HepG2 (cell line): ENCODE measurements around the gene XPO5. TPM values are rescaled to one million over a fixed set of nuclear protein-coding genes. Genes with fewer than 3 reads are reported as not detected.
"Not testable (repeated sequence)": the region's sequence is repeated elsewhere in the genome, so short reads cannot be mapped to it uniquely, and the experiment has no call there.

Experiments used
- ATAC-seq: fragments of 200-7000 bp; cut with Tn5 transposase; 3 replicates; pipeline ENCODE4 v1.9.1; 2020; ENCODE audit warnings: mild to moderate bottlenecking, moderate library complexity
- BruUV-seq: library from RNA; stranded (reverse); fragments of 400-500 nt; replicated peaks from 2 replicates; lab custom pipeline; 2021; lab: Mats Ljungman, UMichigan
- CTCF ChIA-PET: fragments of 300-600 bp; formaldehyde crosslinking; extraction: SDS; loops from one replicate; lab custom pipeline; 2021; ENCODE audit warnings: low total read pairs, inconsistent platforms, low intra/inter-chr PET ratio; lab: Yijun Ruan, JAX
- POLR2A ChIA-PET: fragments of 350-600 bp; sonication (Branson Sonifier 250); formaldehyde crosslinking; loops from one replicate; lab custom pipeline; 2020; ENCODE audit warnings: antibody characterized with exemption, inconsistent platforms; lab: Yijun Ruan, JAX
- DNase-seq: peaks from one replicate; pipeline ENCODE4 v3.0.0-alpha.2; 2015; ENCODE audit warnings: low spot score
- FAIRE-seq: peaks from 3 replicates; lab custom pipeline; 2011; peaks lifted over from hg19 to GRCh38; lab: Jason Lieb, UNC
- H2AFZ ChIP-seq: one replicate; pipeline ENCODE4 v1.6.1; 2011; ENCODE audit warnings: low read length, inconsistent platforms
- H3K27ac ChIP-seq: fragments of 300-600 bp; 3 replicates; pipeline ENCODE4 v1.8.0; 2011; ENCODE audit warnings: mixed run types, mild to moderate bottlenecking, mixed read lengths, low read length, inconsistent platforms; ENCODE audit not compliant: insufficient read depth; ENCODE audit errors: extremely low read length
- H3K27me3 ChIP-seq, 2 experiments: fragments of 200-600 bp in 1 of 2; 2 replicates in 1 of 2; 3 replicates in 1 of 2; pipeline versions ENCODE4 v1.6.0 to v1.8.0; 2011; ENCODE audit warnings: low read length in 2 of 2, mild to moderate bottlenecking in 2 of 2, moderate library complexity in 2 of 2, inconsistent platforms in 1 of 2; ENCODE audit not compliant: insufficient read depth in 2 of 2, control insufficient read depth in 1 of 2
- H3K36me3 ChIP-seq, 2 experiments: fragments of 200-600 bp in 1 of 2; replicated peaks in 1 of 2; 2 replicates in 1 of 2; 3 replicates in 1 of 2; pipeline versions ENCODE4 v1.5.1 to v1.8.0; 2011; ENCODE audit warnings: low read length in 2 of 2, inconsistent platforms in 1 of 2; ENCODE audit not compliant: insufficient read depth in 2 of 2, control insufficient read depth in 1 of 2
- H3K4me1 ChIP-seq: 2 replicates; pipeline ENCODE4 v1.5.1; 2012; ENCODE audit warnings: low read length, inconsistent platforms; ENCODE audit not compliant: insufficient read depth
- H3K4me2 ChIP-seq: 2 replicates; pipeline ENCODE4 v1.6.0; 2011; ENCODE audit warnings: low read depth, low read length, inconsistent platforms
- H3K4me3 ChIP-seq, 3 experiments: fragments of 200-600 bp in 1 of 3; sonication (generic), shearing (Covaris generic) in 1 of 3; replicated peaks in 1 of 3; 2 replicates each; pipeline ENCODE4 v1.5.1; 2011 to 2016; ENCODE audit warnings: low read length in 3 of 3, inconsistent platforms in 2 of 3, low read depth in 2 of 3, mild to moderate bottlenecking in 2 of 3, control low read depth in 1 of 3, mixed read lengths in 1 of 3; ENCODE audit not compliant: insufficient read depth in 1 of 3
- H3K79me2 ChIP-seq: one replicate; pipeline ENCODE4 v1.6.1; 2011; ENCODE audit warnings: low read length, inconsistent platforms; ENCODE audit not compliant: insufficient read depth
- H3K9ac ChIP-seq: 2 replicates; pipeline ENCODE4 v1.6.0; 2011; ENCODE audit warnings: mild to moderate bottlenecking, low read depth, low read length, inconsistent platforms; ENCODE audit not compliant: insufficient read depth
- H3K9me3 ChIP-seq: 2 replicates; pipeline ENCODE4 v1.5.1; 2012; ENCODE audit warnings: mild to moderate bottlenecking, low read length
- H4K20me1 ChIP-seq: 2 replicates; pipeline ENCODE4 v1.6.0; 2011; ENCODE audit warnings: inconsistent platforms, mild to moderate bottlenecking, low read length, moderate library complexity; ENCODE audit not compliant: insufficient read depth
- RFX5 ChIP-seq: IDR thresholded peaks from 2 replicates; pipeline ENCODE4 v1.6.1; 2011; ENCODE audit warnings: low read depth, low read length, improper control_type of control experiment
- TBX2 ChIP-seq: sonication (generic); formaldehyde crosslinking; IDR thresholded peaks from 2 replicates; pipeline ENCODE4 v1.5.0; 2020; ENCODE audit warnings: missing genetic modification reagents, mild to moderate bottlenecking, borderline replicate concordance
- ZBTB38 ChIP-seq: sonication (generic); formaldehyde crosslinking; IDR thresholded peaks from 2 replicates; pipeline ENCODE4 v1.5.1; 2020; ENCODE audit warnings: mild to moderate bottlenecking, missing genetic modification reagents
- ZNF121 ChIP-seq: sonication (generic); formaldehyde crosslinking; IDR thresholded peaks from 2 replicates; pipeline ENCODE4 v1.5.0; 2020; ENCODE audit warnings: mild to moderate bottlenecking, missing genetic modification reagents
- WGBS: methylation state at CpG from one replicate; pipeline ENCODE4 v1.1.6; 2017; ENCODE audit warnings: low lambda C conversion rate; 5-methylcytosine and 5-hydroxymethylcytosine counted together
- in situ Hi-C: cut with HindIII; loops from 2 replicates; pipeline ENCODE4 v1.10.0; 2017; ENCODE audit warnings: low pct_unique_long_range_greater_than_20kb; ENCODE audit not compliant: extremely low pct_ligation_motif_present
- intact Hi-C: fragments of 100-400 bp; cut with micrococcal nuclease; formaldehyde crosslinking; loops from one replicate; pipeline ENCODE4 v1.10.0; 2022; ENCODE audit not compliant: unreplicated experiment
- polyA plus RNA-seq, 8 experiments: library from polyadenylated mRNA; depleted of rRNA in 3 of 8; stranded (reverse) in 7 of 8; unstranded in 1 of 8; fragments of >200 nt; fragmentation: Illumina TruSeq in 4 of 8; extraction: Trizol in 4 of 8; gene quantifications; 2 replicates each; pipeline versions ENCODE4 v1.2.1 to v1.2.3, GENCODE V29; 2011 to 2016; ENCODE audit warnings: low read depth in 4 of 8, missing spikeins in 1 of 8, mixed read lengths in 1 of 8; ENCODE audit not compliant: insufficient read depth in 1 of 8
- total RNA-seq, 5 experiments: library from RNA; depleted of rRNA; stranded (reverse); fragments of >200 nt; fragmentation: Illumina TruSeq; extraction: Trizol; gene quantifications; 2 replicates each; pipeline ENCODE4 v1.2.3, GENCODE V29; 2016; ENCODE audit warnings: low read depth in 1 of 5

XPO5 gene
- total and polyA plus RNA-seq, 2 of the 13 experiments (the other 11 are each of a cell fraction or from before 2014, with no cell fraction given), result 52.2 to 68.0 TPM

GRCh38 chr6:43498291-43498690, 77.5 kb downstream of the XPO5 start:
- peaks cover 22% of the 10 kb centered on the region for H3K4me1 ChIP-seq
- peaks cover 15% of the 10 kb centered on the region for H3K79me2 ChIP-seq
- TF ChIP-seq ZNF121 (CRISPR knock-in tag), result peak; percentile 77
- TF ChIP-seq, all 625 proteins: peak for 1; not testable (repeated sequence) for 624
- H3K36me3 ChIP-seq, result peaks cover 39 to 55% of the 10 kb centered on the region in 2 experiments
- BruUV-seq, H2AFZ ChIP-seq, H3K27me3 ChIP-seq, H3K9me3 ChIP-seq, DNase-seq, H4K20me1 ChIP-seq, H3K4me3 ChIP-seq, H3K9ac ChIP-seq, H3K4me2 ChIP-seq, CTCF ChIA-PET, FAIRE-seq, ATAC-seq: not testable (repeated sequence)
- peak overlapping the region; percentile 60 for H3K27ac ChIP-seq
- in situ Hi-C loops (loop anchor here (5.0 kb wide), 1 partner anchor 236 kb away; no protein-coding TSS in a partner anchor), intact Hi-C loops (loop anchor here (5.0 to 10.0 kb wide), 2 partner anchors 63 to 131 kb away; partner anchors contain the start of gene ZNF318)
- 93% methylated on average over 5 of the region's 5 CpGs for WGBS
- POLR2A ChIA-PET, result interaction anchor here (1.2 to 1.6 kb wide), 2 partner anchors 12 to 42 kb away, joined by 3 to 5 read pairs; partner anchors contain the start of gene LRRC73

GRCh38 chr6:43497689-43498088, 78.1 kb downstream of the XPO5 start:
- ATAC-seq, result no peak
- Histone ChIP-seq H3K36me3 (peaks cover 34 to 49% of the 10 kb centered on the region in 2 experiments), H3K27ac (no peak overlapping the region), H3K4me1 (peaks cover 22% of the 10 kb centered on the region), H3K9me3 (no peaks in the 10 kb centered on the region), H2AFZ (no peak overlapping the region), H3K27me3 (no peaks in the 10 kb centered on the region), H3K4me2 (no peak overlapping the region), H4K20me1 (no peaks in the 10 kb centered on the region), H3K4me3 (no peak overlapping the region), H3K79me2 (peaks cover 21% of the 10 kb centered on the region), H3K9ac (no peak overlapping the region)
- intact Hi-C loops, result loop anchor here (5.0 to 10.0 kb wide), 2 partner anchors 63 to 130 kb away; partner anchors contain the start of gene ZNF318
- 97% methylated on average over 12 of the region's 12 CpGs for WGBS
- in situ Hi-C loops, result loop anchor here (5.0 kb wide), 1 partner anchor 235 kb away; no protein-coding TSS in a partner anchor
- ChIA-PET CTCF (interaction anchor here (3.5 kb wide), 1 partner anchor 43 kb away, joined by 53 read pairs; the partner anchor contains the start of gene DLK2), POLR2A (no interaction called here)
- no peak for FAIRE-seq
- TF ChIP-seq ZBTB38 (0 out of 2 replicates have a peak, but pooled peaks have one; percentile 33), RFX5 (no peak), TBX2 (0 out of 2 replicates have a peak, but pooled peaks have one; percentile 13)
- no TSS peak for BruUV-seq
- DNase-seq, result no peak
